Neural cell (in vitro differentiated cells): ENCODE measurements around the gene OR2T8. TPM values are rescaled to one million over a fixed set of nuclear protein-coding genes. Genes with fewer than 3 reads are reported as not detected.

Experiments
- H2AFZ ChIP-seq: fragments of 200-600, 300-800 bp; sonication (generic), shearing (Covaris generic); 2 replicates; pipeline ENCODE4 v1.6.0; 2014; ENCODE audit warnings: low read depth, mild to moderate bottlenecking, antibody characterized with exemption, low read length, moderate library complexity
- H3F3A ChIP-seq: fragments of 200-600 bp; shearing (Covaris generic); 2 replicates; pipeline ENCODE4 v1.6.1; 2016; ENCODE audit warnings: mild to moderate bottlenecking, moderate library complexity, mixed read lengths, antibody characterized with exemption, low read length; ENCODE audit not compliant: insufficient read depth, poor library complexity, severe bottlenecking
- H3K27ac ChIP-seq: fragments of 200-600, 300-800 bp; sonication (generic), shearing (Covaris generic); 2 replicates; pipeline ENCODE4 v1.5.1; 2014; ENCODE audit warnings: mild to moderate bottlenecking, low read length, moderate library complexity
- H3K27me3 ChIP-seq: fragments of 300-800, 200-600 bp; sonication (generic), shearing (Covaris generic); 2 replicates; pipeline ENCODE4 v1.6.0; 2014; ENCODE audit warnings: mild to moderate bottlenecking, low read depth, low read length, moderate library complexity; ENCODE audit not compliant: insufficient read depth
- H3K36me3 ChIP-seq: fragments of 300-800, 200-600 bp; sonication (generic), shearing (Covaris generic); 2 replicates; pipeline ENCODE4 v1.5.1; 2014; ENCODE audit warnings: mild to moderate bottlenecking, antibody characterized with exemption, low read length, moderate library complexity; ENCODE audit not compliant: insufficient read depth
- H3K4me2 ChIP-seq: fragments of 300-800, 200-600 bp; sonication (generic), shearing (Covaris generic); 2 replicates; pipeline ENCODE4 v1.6.0; 2014; ENCODE audit warnings: mild to moderate bottlenecking, low read length
- H3K4me3 ChIP-seq: fragments of 300-800, 200-600 bp; sonication (generic), shearing (Covaris generic); 2 replicates; pipeline ENCODE4 v1.5.1; 2014; ENCODE audit warnings: mild to moderate bottlenecking, low read length, moderate library complexity
- H3K79me2 ChIP-seq: fragments of 200-600 bp; shearing (Covaris generic); replicated peaks from 2 replicates; pipeline ENCODE4 v1.6.0; 2014; ENCODE audit warnings: mild to moderate bottlenecking, low read length, moderate library complexity; ENCODE audit not compliant: insufficient read depth
- H3K9ac ChIP-seq: fragments of 300-800, 200-600 bp; sonication (generic), shearing (Covaris generic); 2 replicates; pipeline ENCODE4 v1.6.1; 2016; ENCODE audit warnings: mild to moderate bottlenecking, low read length, mixed read lengths
- H3K9me2 ChIP-seq: fragments of 200-600 bp; shearing (Covaris generic); 2 replicates; pipeline ENCODE4 v1.6.1; 2016; ENCODE audit warnings: mild to moderate bottlenecking, low read length, mixed read lengths; ENCODE audit not compliant: insufficient read depth
- H3K9me3 ChIP-seq: fragments of 200-600, 300-800 bp; sonication (generic), shearing (Covaris generic); 2 replicates; pipeline ENCODE4 v1.6.1; 2016; ENCODE audit warnings: mild to moderate bottlenecking, mixed run types, low read length, moderate library complexity, mixed read lengths
- H4K20me1 ChIP-seq: fragments of 200-600 bp; shearing (Covaris generic); 2 replicates; pipeline ENCODE4 v1.6.1; 2016; ENCODE audit warnings: mild to moderate bottlenecking, mixed run types; ENCODE audit not compliant: insufficient read depth
- CTCF ChIP-seq: fragments of 450-650 bp; IDR thresholded peaks from 2 replicates; pipeline ENCODE4 v1.5.1; 2014; ENCODE audit warnings: antibody characterized with exemption, mild to moderate bottlenecking, moderate library complexity; ENCODE audit not compliant: poor library complexity, severe bottlenecking
- EP300 ChIP-seq: fragments of 450-650 bp; conservative IDR thresholded peaks from 2 replicates; pipeline ENCODE4 v1.6.1; 2014; ENCODE audit warnings: antibody characterized with exemption, mild to moderate bottlenecking, moderate library complexity; ENCODE audit not compliant: poor library complexity, severe bottlenecking
- EZH2 ChIP-seq: fragments of 200-600, 300-800 bp; shearing (Covaris generic), sonication (generic); IDR thresholded peaks from 2 replicates; pipeline ENCODE4 v1.6.1; 2014; ENCODE audit warnings: antibody characterized with exemption, low read length, borderline replicate concordance, mild to moderate bottlenecking; ENCODE audit not compliant: insufficient read depth, poor library complexity, severe bottlenecking
- MXI1 ChIP-seq: fragments of 450-650 bp; conservative IDR thresholded peaks from 2 replicates; pipeline ENCODE4 v1.6.1; 2014; ENCODE audit warnings: antibody characterized with exemption, mild to moderate bottlenecking; ENCODE audit not compliant: poor library complexity, severe bottlenecking
- POLR2AphosphoS5 ChIP-seq: IDR thresholded peaks from 2 replicates; pipeline ENCODE4 v1.6.1; 2012
- RAD21 ChIP-seq: fragments of 450-650 bp; conservative IDR thresholded peaks from 2 replicates; pipeline ENCODE4 v1.6.1; 2014; ENCODE audit warnings: antibody characterized with exemption, mild to moderate bottlenecking, moderate library complexity
- REST ChIP-seq: IDR thresholded peaks from 2 replicates; pipeline ENCODE4 v1.6.1; 2012; ENCODE audit warnings: borderline replicate concordance
- SMC3 ChIP-seq: fragments of 450-650 bp; conservative IDR thresholded peaks from 2 replicates; pipeline ENCODE4 v1.6.1; 2014; ENCODE audit warnings: antibody characterized with exemption, mild to moderate bottlenecking, moderate library complexity; ENCODE audit not compliant: poor library complexity
- TAF1 ChIP-seq: IDR thresholded peaks from 2 replicates; pipeline ENCODE4 v1.6.1; 2012; ENCODE audit warnings: low read depth
- polyA plus RNA-seq: library from polyadenylated mRNA; depleted of rRNA; stranded (reverse); fragments of >200 nt; gene quantifications from 2 replicates; pipeline ENCODE4 v1.2.3, GENCODE V29; 2014

Gene OR2T8
- polyA plus RNA-seq, 1 donor from 2014 or later = not detected

- Histone ChIP-seq H3K4me2 (no peak overlapping the region), H3K27ac (no peak overlapping the region), H3F3A (no peaks in the 10 kb centered on the region), H4K20me1 (no peaks in the 10 kb centered on the region), H3K27me3 (no peaks in the 10 kb centered on the region), H2AFZ (no peak overlapping the region), H3K79me2 (no peaks in the 10 kb centered on the region), H3K36me3 (no peaks in the 10 kb centered on the region), H3K4me3 (no peak overlapping the region), H3K9ac (no peak overlapping the region), H3K9me2 (no peaks in the 10 kb centered on the region), H3K9me3 (peaks cover 1% of the 10 kb centered on the region)
- TF ChIP-seq RAD21 = no peak
- TF ChIP-seq TAF1 = no peak
- TF ChIP-seq REST = no peak
- TF ChIP-seq EZH2 = no peak
- TF ChIP-seq EP300 = no peak
- TF ChIP-seq CTCF = no peak
- no peak for TF ChIP-seq SMC3
- TF ChIP-seq MXI1 = no peak
- TF ChIP-seq POLR2AphosphoS5 = no peak
These were observed 6.3 kb upstream of the OR2T8 start for GRCh38 chr1:247913786-247914185.

- Histone ChIP-seq H3K36me3 (no peaks in the 10 kb centered on the region), H3K9me3 (no peaks in the 10 kb centered on the region), H3K27ac (no peak overlapping the region), H3K4me2 (no peak overlapping the region), H4K20me1 (no peaks in the 10 kb centered on the region), H3K79me2 (no peaks in the 10 kb centered on the region), H3F3A (no peaks in the 10 kb centered on the region), H2AFZ (no peak overlapping the region), H3K9ac (no peak overlapping the region), H3K27me3 (no peaks in the 10 kb centered on the region), H3K9me2 (no peaks in the 10 kb centered on the region), H3K4me3 (no peak overlapping the region)
- TF ChIP-seq SMC3 (no peak), EP300 (no peak), CTCF (no peak), POLR2AphosphoS5 (no peak), MXI1 (no peak), TAF1 (no peak), EZH2 (no peak), REST (no peak), RAD21 (no peak)
These were observed 5.0 kb upstream of the OR2T8 start for GRCh38 chr1:247914941-247915662.
